ENCODE data around the gene SLC22A17. TPM values are rescaled to one million over a fixed set of nuclear protein-coding genes. Genes with fewer than 3 reads are reported as not detected.

Gene SLC22A17
- total and polyA plus RNA-seq, 2 of the 13 experiments (the other 11 are each of a cell fraction or from before 2014, with no cell fraction given): 0.95 to 1.1 TPM

DNA sequence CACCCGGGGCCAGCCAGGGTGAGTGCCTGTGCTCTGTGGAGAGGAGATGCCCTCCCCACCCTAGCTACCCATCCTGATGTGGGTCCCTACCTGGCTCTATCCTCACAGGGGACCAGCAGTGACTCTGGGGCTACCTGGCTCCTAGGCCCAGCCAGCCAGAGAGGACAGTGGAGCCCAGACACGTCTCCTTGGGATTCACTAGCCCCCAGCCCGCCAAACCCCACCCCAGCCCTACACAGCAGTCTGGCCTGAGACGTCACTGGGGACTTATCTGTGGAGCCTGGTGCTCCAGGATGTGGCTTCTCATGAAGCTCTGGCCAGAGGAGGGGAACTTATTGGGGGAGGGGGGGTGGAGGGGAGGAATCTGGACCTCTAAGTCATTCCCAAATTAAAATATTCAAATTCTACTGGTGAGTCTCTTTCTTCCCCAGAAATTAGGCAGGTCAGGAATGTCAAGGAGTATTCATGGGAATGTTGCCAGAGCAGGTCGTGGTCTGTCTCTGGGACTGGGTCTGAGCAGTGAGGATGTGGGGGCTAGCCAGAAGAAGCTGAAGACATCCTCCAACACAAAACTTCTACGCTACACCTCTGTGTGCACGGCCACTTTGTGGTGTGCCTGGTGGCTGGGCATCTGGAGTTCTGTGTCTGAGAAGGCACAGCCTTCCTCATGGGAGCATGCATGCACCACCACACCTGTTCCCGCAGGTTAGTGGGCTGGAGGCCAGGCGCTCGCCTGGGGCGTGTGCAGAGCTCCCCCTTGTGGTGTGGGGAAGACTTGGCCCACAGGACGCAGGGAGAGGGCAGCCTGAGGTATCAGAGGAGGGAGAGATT, 26.9 kb upstream of the SLC22A17 start:
- peaks cover 26 to 90% of the 10 kb centered on the region in 2 experiments for H3K27me3 ChIP-seq (ENCODE audit: control insufficient read depth in 1 of 2, insufficient read depth in 2 of 2, low read length in 2 of 2)
- peak; percentile 66 for DNase-seq (ENCODE audit: low spot score)
- ChIA-PET CTCF (ENCODE audit: low intra/inter-chr PET ratio, low total read pairs) (interaction anchor here (0.9 to 5.9 kb wide), 7 partner anchors 21 to 259 kb away, joined by 3 to 111 read pairs (median 4); no protein-coding TSS in a partner anchor), POLR2A (interaction anchor here (1.2 to 1.4 kb wide), 4 partner anchors 19 to 73 kb away, joined by 3 to 16 read pairs (median 6); partner anchors contain the start of gene PABPN1)
- WGBS (ENCODE audit: low lambda C conversion rate): 5% methylated on average over 12 of the region's 12 CpGs
- no peaks in the 10 kb centered on the region for H3K36me3 ChIP-seq (replicated peaks in 1 of 2; ENCODE audit: control insufficient read depth in 1 of 2, insufficient read depth in 2 of 2, low read length in 2 of 2)
- H3K27ac ChIP-seq (ENCODE audit: extremely low read length, insufficient read depth, low read length): no peak overlapping the region
- no peak overlapping the region for H3K4me3 ChIP-seq (replicated peaks in 1 of 3; ENCODE audit: insufficient read depth in 1 of 3, low read depth in 2 of 3, low read length in 3 of 3)
- no peak overlapping the region for H2AFZ ChIP-seq (ENCODE audit: low read length)
- no peak overlapping the region for H3K4me2 ChIP-seq (ENCODE audit: low read depth, low read length)
- no TSS peak for BruUV-seq (replicated peaks)
- no peaks in the 10 kb centered on the region for H4K20me1 ChIP-seq (ENCODE audit: insufficient read depth, low read length)
- H3K9ac ChIP-seq (ENCODE audit: insufficient read depth, low read depth, low read length): no peak overlapping the region
- intact Hi-C loops (cut with micrococcal nuclease; ENCODE audit: unreplicated experiment) (loop anchor here (1.0 to 5.0 kb wide), 3 partner anchors 51 to 257 kb away; no protein-coding TSS in a partner anchor), in situ Hi-C loops (cut with HindIII; ENCODE audit: extremely low pct_ligation_motif_present, low pct_unique_long_range_greater_than_20kb) (loop anchor here (5.0 kb wide), 2 partner anchors 52 to 117 kb away; no protein-coding TSS in a partner anchor)
- no peaks in the 10 kb centered on the region for H3K79me2 ChIP-seq (ENCODE audit: insufficient read depth, low read length)
- no peaks in the 10 kb centered on the region for H3K4me1 ChIP-seq (ENCODE audit: insufficient read depth, low read length)
- ATAC-seq: peak; percentile 88
- no peaks in the 10 kb centered on the region for H3K9me3 ChIP-seq (ENCODE audit: low read length)
- FAIRE-seq: peak; percentile 72
- TF ChIP-seq SOX5 (CRISPR knock-in tag; IDR thresholded peaks at IDR 0.05; ENCODE audit: borderline replicate concordance): 0 out of 2 replicates have a peak, but pooled peaks have one; percentile 19
- no peak for TF ChIP-seq SMYD3 (CRISPR knock-in tag; IDR thresholded peaks at IDR 0.05)
- no peak for TF ChIP-seq RNF2 (conservative IDR thresholded peaks at IDR 0.05; ENCODE audit: low read depth)
- no peak for TF ChIP-seq ZNF121 (CRISPR knock-in tag; IDR thresholded peaks at IDR 0.05)
- 0 out of 2 replicates have a peak, but pooled peaks have one; percentile 27 for TF ChIP-seq ZNF737 (CRISPR knock-in tag; IDR thresholded peaks at IDR 0.05; ENCODE audit: borderline replicate concordance)
- TF ChIP-seq ZFP36L2 (CRISPR knock-in tag; IDR thresholded peaks at IDR 0.05): no peak
- TF ChIP-seq MATR3 (CRISPR knock-in tag; IDR thresholded peaks at IDR 0.05): no peak
- TF ChIP-seq, protein P1, sequence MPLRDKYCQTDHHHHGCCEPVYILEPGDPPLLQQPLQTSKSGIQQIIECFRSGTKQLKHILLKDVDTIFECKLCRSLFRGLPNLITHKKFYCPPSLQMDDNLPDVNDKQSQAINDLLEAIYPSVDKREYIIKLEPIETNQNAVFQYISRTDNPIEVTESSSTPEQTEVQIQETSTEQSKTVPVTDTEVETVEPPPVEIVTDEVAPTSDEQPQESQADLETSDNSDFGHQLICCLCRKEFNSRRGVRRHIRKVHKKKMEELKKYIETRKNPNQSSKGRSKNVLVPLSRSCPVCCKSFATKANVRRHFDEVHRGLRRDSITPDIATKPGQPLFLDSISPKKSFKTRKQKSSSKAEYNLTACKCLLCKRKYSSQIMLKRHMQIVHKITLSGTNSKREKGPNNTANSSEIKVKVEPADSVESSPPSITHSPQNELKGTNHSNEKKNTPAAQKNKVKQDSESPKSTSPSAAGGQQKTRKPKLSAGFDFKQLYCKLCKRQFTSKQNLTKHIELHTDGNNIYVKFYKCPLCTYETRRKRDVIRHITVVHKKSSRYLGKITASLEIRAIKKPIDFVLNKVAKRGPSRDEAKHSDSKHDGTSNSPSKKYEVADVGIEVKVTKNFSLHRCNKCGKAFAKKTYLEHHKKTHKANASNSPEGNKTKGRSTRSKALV (CRISPR knock-in tag; IDR thresholded peaks at IDR 0.05): no peak
- no peak for TF ChIP-seq ZSCAN20 (CRISPR knock-in tag; IDR thresholded peaks at IDR 0.05; ENCODE audit: borderline replicate concordance)
- 0 out of 2 replicates have a peak, but pooled peaks have one; percentile 12 for TF ChIP-seq HMG20B (CRISPR knock-in tag; conservative IDR thresholded peaks at IDR 0.05)
- TF ChIP-seq, protein P2, sequence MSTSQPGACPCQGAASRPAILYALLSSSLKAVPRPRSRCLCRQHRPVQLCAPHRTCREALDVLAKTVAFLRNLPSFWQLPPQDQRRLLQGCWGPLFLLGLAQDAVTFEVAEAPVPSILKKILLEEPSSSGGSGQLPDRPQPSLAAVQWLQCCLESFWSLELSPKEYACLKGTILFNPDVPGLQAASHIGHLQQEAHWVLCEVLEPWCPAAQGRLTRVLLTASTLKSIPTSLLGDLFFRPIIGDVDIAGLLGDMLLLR (CRISPR knock-in tag; IDR thresholded peaks at IDR 0.05): no peak
- TF ChIP-seq, protein P3, sequence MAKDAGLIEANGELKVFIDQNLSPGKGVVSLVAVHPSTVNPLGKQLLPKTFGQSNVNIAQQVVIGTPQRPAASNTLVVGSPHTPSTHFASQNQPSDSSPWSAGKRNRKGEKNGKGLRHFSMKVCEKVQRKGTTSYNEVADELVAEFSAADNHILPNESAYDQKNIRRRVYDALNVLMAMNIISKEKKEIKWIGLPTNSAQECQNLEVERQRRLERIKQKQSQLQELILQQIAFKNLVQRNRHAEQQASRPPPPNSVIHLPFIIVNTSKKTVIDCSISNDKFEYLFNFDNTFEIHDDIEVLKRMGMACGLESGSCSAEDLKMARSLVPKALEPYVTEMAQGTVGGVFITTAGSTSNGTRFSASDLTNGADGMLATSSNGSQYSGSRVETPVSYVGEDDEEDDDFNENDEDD (CRISPR knock-in tag; IDR thresholded peaks at IDR 0.05; ENCODE audit: borderline replicate concordance): no peak
- TF ChIP-seq ZNF549 (CRISPR knock-in tag; IDR thresholded peaks at IDR 0.05): no peak
- TF ChIP-seq, protein P4, sequence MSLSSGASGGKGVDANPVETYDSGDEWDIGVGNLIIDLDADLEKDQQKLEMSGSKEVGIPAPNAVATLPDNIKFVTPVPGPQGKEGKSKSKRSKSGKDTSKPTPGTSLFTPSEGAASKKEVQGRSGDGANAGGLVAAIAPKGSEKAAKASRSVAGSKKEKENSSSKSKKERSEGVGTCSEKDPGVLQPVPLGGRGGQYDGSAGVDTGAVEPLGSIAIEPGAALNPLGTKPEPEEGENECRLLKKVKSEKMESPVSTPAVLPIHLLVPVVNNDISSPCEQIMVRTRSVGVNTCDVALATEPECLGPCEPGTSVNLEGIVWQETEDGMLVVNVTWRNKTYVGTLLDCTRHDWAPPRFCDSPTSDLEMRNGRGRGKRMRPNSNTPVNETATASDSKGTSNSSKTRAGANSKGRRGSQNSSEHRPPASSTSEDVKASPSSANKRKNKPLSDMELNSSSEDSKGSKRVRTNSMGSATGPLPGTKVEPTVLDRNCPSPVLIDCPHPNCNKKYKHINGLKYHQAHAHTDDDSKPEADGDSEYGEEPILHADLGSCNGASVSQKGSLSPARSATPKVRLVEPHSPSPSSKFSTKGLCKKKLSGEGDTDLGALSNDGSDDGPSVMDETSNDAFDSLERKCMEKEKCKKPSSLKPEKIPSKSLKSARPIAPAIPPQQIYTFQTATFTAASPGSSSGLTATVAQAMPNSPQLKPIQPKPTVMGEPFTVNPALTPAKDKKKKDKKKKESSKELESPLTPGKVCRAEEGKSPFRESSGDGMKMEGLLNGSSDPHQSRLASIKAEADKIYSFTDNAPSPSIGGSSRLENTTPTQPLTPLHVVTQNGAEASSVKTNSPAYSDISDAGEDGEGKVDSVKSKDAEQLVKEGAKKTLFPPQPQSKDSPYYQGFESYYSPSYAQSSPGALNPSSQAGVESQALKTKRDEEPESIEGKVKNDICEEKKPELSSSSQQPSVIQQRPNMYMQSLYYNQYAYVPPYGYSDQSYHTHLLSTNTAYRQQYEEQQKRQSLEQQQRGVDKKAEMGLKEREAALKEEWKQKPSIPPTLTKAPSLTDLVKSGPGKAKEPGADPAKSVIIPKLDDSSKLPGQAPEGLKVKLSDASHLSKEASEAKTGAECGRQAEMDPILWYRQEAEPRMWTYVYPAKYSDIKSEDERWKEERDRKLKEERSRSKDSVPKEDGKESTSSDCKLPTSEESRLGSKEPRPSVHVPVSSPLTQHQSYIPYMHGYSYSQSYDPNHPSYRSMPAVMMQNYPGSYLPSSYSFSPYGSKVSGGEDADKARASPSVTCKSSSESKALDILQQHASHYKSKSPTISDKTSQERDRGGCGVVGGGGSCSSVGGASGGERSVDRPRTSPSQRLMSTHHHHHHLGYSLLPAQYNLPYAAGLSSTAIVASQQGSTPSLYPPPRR (CRISPR knock-in tag; IDR thresholded peaks at IDR 0.05; ENCODE audit: borderline replicate concordance): peak; percentile 14; the same call in 1 of the 2 replicates
- no peak for TF ChIP-seq ADNP (CRISPR knock-in tag; IDR thresholded peaks at IDR 0.05)
